HepG2 (cell line): ENCODE results near the gene EPO. TPM values are rescaled to one million over a fixed set of nuclear protein-coding genes. Genes with fewer than 3 reads are reported as not detected.
A peak's percentile ranks its signal among the peaks of the same experiment; 100 is the strongest.

Experiments used
- HNF1A ChIP-seq, 2 experiments: sonication (generic) in 1 of 2; formaldehyde crosslinking in 1 of 2; IDR thresholded peaks; 2 replicates each; pipeline versions ENCODE4 v1.4.0 to v1.6.1; 2016 to 2020; ENCODE audit warnings: borderline replicate concordance in 1 of 2, low read depth in 1 of 2, mild to moderate bottlenecking in 1 of 2, missing genetic modification reagents in 1 of 2
- HOXD1 ChIP-seq: sonication (generic); formaldehyde crosslinking; IDR thresholded peaks from 2 replicates; pipeline ENCODE4 v1.5.0; 2020; ENCODE audit warnings: missing genetic modification reagents
- NAIF1 ChIP-seq: sonication (generic); formaldehyde crosslinking; IDR thresholded peaks from 2 replicates; pipeline ENCODE4 v1.5.0; 2020; ENCODE audit warnings: mild to moderate bottlenecking, missing genetic modification reagents, borderline replicate concordance
- PAX8 ChIP-seq: sonication (generic); formaldehyde crosslinking; IDR thresholded peaks from 2 replicates; pipeline ENCODE4 v1.8.0; 2022; ENCODE audit warnings: mild to moderate bottlenecking, missing genetic modification reagents, borderline replicate concordance
- PHB2 ChIP-seq: fragments of 450-650 bp; IDR thresholded peaks from 2 replicates; pipeline ENCODE4 v1.6.1; 2018; ENCODE audit not compliant: partially characterized antibody
- SMYD3 ChIP-seq: sonication (generic); formaldehyde crosslinking; IDR thresholded peaks from 2 replicates; pipeline ENCODE4 v1.8.1; 2023; ENCODE audit warnings: mild to moderate bottlenecking, missing genetic modification reagents
- TARDBP ChIP-seq: sonication (generic); formaldehyde crosslinking; IDR thresholded peaks from 2 replicates; pipeline ENCODE4 v1.8.0; 2022; ENCODE audit warnings: mild to moderate bottlenecking, missing genetic modification reagents
- ZBTB10 ChIP-seq: sonication (generic); formaldehyde crosslinking; IDR thresholded peaks from 2 replicates; pipeline ENCODE4 v1.4.0; 2020; ENCODE audit warnings: missing genetic modification reagents, borderline replicate concordance
- ZNF232 ChIP-seq: sonication (generic); formaldehyde crosslinking; IDR thresholded peaks from 2 replicates; pipeline ENCODE4 v1.4.0; 2020; ENCODE audit warnings: missing genetic modification reagents, borderline replicate concordance
- ZNF281 ChIP-seq: sonication (generic); formaldehyde crosslinking; IDR thresholded peaks from 2 replicates; pipeline ENCODE4 v1.4.0; 2020; ENCODE audit warnings: missing genetic modification reagents, borderline replicate concordance
- ZNF790 ChIP-seq: sonication (generic); formaldehyde crosslinking; IDR thresholded peaks from 2 replicates; pipeline ENCODE4 v1.8.0; 2022; ENCODE audit warnings: missing genetic modification reagents, mild to moderate bottlenecking, borderline replicate concordance
- polyA plus RNA-seq, 8 experiments: library from polyadenylated mRNA; depleted of rRNA in 3 of 8; stranded (reverse) in 7 of 8; unstranded in 1 of 8; fragments of >200 nt; fragmentation: Illumina TruSeq in 4 of 8; extraction: Trizol in 4 of 8; gene quantifications; 2 replicates each; pipeline versions ENCODE4 v1.2.1 to v1.2.3, GENCODE V29; 2011 to 2016; ENCODE audit warnings: low read depth in 4 of 8, missing spikeins in 1 of 8, mixed read lengths in 1 of 8; ENCODE audit not compliant: insufficient read depth in 1 of 8
- total RNA-seq, 5 experiments: library from RNA; depleted of rRNA; stranded (reverse); fragments of >200 nt; fragmentation: Illumina TruSeq; extraction: Trizol; gene quantifications; 2 replicates each; pipeline ENCODE4 v1.2.3, GENCODE V29; 2016; ENCODE audit warnings: low read depth in 1 of 5
- TF ChIP-seq, protein P1 (sequence below): sonication (generic); formaldehyde crosslinking; IDR thresholded peaks from 2 replicates; pipeline ENCODE4 v1.4.0; 2020; ENCODE audit warnings: missing genetic modification reagents
- TF ChIP-seq, protein P2 (sequence below): sonication (generic); formaldehyde crosslinking; IDR thresholded peaks from 2 replicates; pipeline ENCODE4 v1.4.0; 2020; ENCODE audit warnings: mild to moderate bottlenecking, missing genetic modification reagents

Gene EPO
- total and polyA plus RNA-seq, 2 of the 13 experiments (the other 11 are each of a cell fraction or from before 2014, with no cell fraction given) = 10.3 to 25.7 TPM

DNA sequence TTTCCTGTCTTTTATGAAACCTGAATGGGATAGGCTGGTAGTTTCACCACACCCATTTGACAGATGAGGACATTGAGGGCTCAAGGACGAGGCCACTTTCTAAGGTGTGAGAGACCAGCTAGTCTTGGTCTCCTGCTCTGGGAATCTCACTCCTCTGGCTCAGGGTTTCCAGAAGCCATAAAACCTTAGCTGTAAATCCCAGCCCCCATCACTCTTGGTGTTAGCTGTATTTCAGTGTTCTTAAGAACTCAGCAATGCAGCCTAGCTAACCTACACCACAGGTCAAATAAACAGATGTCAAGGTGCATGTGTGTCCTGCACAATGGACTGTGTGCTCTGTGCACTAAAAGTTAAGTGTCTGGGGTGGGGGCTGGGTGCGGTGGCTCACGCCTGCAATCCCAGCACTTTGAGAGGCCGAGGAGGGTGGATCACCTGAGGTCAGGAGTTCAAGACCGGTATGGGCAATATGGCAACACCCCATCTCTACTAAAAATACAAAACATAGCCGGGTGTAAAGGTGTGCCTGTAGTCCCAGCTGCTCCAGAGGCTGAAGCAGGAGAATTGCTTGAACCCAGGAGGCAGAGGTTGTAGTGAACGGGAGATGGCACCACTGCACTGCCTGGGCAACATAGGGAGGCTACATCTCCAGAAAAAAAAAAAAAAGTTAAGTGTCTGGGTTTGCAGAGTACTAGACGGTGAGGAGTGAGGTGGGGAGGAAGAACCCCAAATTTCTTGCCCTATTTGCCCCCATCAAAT is 567 bp upstream of the EPO start (continued):
- TF ChIP-seq ZNF790 (no peak), HOXD1 (CRISPR knock-in tag) (peak; percentile 47; the same call in 1 of the 2 replicates), HNF1A (IDR thresholded peaks at IDR 0.05; ENCODE audit: low read depth) (0 out of 2 replicates have a peak, but pooled peaks have one; percentile 17), HNF1A (CRISPR knock-in tag; IDR thresholded peaks at IDR 0.05; ENCODE audit: borderline replicate concordance) (peak; percentile 37; the same call in 1 of the 2 replicates), SMYD3 (CRISPR knock-in tag) (0 out of 2 replicates have a peak, but pooled peaks have one; percentile 34), PAX8 (no peak), ZBTB10 (CRISPR knock-in tag) (0 out of 2 replicates have a peak, but pooled peaks have one; percentile 33), TARDBP (CRISPR knock-in tag) (peak; percentile 82), PHB2 (no peak), ZNF232 (0 out of 2 replicates have a peak, but pooled peaks have one; percentile 65), NAIF1 (peak; percentile 44; the same call in 1 of the 2 replicates), ZNF281 (CRISPR knock-in tag) (peak; percentile 90)
- TF ChIP-seq, protein P1, sequence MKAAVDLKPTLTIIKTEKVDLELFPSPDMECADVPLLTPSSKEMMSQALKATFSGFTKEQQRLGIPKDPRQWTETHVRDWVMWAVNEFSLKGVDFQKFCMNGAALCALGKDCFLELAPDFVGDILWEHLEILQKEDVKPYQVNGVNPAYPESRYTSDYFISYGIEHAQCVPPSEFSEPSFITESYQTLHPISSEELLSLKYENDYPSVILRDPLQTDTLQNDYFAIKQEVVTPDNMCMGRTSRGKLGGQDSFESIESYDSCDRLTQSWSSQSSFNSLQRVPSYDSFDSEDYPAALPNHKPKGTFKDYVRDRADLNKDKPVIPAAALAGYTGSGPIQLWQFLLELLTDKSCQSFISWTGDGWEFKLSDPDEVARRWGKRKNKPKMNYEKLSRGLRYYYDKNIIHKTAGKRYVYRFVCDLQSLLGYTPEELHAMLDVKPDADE = no peak
- TF ChIP-seq, protein P2, sequence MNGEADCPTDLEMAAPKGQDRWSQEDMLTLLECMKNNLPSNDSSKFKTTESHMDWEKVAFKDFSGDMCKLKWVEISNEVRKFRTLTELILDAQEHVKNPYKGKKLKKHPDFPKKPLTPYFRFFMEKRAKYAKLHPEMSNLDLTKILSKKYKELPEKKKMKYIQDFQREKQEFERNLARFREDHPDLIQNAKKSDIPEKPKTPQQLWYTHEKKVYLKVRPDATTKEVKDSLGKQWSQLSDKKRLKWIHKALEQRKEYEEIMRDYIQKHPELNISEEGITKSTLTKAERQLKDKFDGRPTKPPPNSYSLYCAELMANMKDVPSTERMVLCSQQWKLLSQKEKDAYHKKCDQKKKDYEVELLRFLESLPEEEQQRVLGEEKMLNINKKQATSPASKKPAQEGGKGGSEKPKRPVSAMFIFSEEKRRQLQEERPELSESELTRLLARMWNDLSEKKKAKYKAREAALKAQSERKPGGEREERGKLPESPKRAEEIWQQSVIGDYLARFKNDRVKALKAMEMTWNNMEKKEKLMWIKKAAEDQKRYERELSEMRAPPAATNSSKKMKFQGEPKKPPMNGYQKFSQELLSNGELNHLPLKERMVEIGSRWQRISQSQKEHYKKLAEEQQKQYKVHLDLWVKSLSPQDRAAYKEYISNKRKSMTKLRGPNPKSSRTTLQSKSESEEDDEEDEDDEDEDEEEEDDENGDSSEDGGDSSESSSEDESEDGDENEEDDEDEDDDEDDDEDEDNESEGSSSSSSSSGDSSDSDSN (CRISPR knock-in tag) = no peak; the same call in 1 of the 2 replicates
